ENCODE measurements around the gene TGM6. TPM values are rescaled to one million over a fixed set of nuclear protein-coding genes. Genes with fewer than 3 reads are reported as not detected.
A peak's percentile ranks its signal among the peaks of the same experiment; 100 is the strongest.

Gene TGM6
- total RNA-seq, 1 experiment from 2014 or later, result not detected

DNA sequence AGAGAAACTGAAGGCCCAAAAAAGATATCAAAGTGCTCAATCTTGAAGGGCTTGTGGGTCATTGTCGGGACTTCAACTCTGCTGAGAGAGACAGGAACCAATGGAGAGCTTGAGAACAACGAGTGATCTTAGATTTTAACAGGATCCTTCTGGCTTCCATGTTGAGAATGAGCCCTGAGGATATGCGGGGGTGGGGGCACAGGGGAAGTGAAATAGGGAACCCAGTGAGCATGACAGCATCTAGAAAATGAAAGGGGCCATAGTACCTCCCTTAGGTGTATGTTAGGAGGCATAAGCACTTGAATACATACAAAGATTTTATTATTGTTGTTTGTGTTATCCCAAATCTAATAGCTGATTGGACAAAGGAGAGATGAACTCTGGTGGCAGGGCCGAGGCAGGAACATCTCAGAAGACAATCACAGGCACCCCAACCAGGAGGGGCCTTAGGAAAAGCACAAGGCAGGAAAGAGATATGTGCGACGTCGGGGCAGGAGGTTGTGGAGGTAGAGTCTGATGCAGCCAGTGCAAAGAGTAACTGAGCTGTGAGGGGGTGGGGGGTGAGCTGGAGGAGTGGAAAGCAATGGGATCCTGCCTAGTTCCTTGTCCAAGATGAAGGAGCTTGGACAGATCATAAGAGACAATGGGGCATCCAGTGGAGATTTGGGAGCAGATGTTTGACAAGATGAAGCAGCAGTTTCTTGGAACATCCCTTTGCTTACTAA lies 10.4 kb downstream of the TGM6 start:
- no peak overlapping the region for H3K27ac ChIP-seq (ENCODE audit: insufficient read length, low read depth, low read length)
- no peaks in the 10 kb centered on the region for H3K27me3 ChIP-seq (ENCODE audit: insufficient read depth, low read length)
- H3K79me1 ChIP-seq (ENCODE audit: insufficient read depth, low read depth, low read length, poor library complexity, severe bottlenecking), result no peaks in the 10 kb centered on the region
- no peak overlapping the region for H4K91ac ChIP-seq (ENCODE audit: insufficient read length, low read depth, low read length)
- Mint-ChIP-seq H3K36me3 (ENCODE audit: insufficient read depth in 1 of 3, low read depth in 3 of 3) (no peaks in the 10 kb centered on the region), H3K27me3 (ENCODE audit: low read depth) (peaks cover 7% of the 10 kb centered on the region), H3K4me1 (no peaks in the 10 kb centered on the region), H3K27ac (peak overlapping the region in 1 of 3 experiments; percentile 29; a peak in 2 of 7 replicates), H3K4me3 (no peak overlapping the region), H3K9me3 (no peaks in the 10 kb centered on the region; a peak in 1 of 5 replicates)
- no peak overlapping the region for H3K4ac ChIP-seq (ENCODE audit: low read depth, low read length)
- no peak overlapping the region for H2BK120ac ChIP-seq (ENCODE audit: low read depth, low read length, poor library complexity, severe bottlenecking)
- H3K23ac ChIP-seq (ENCODE audit: insufficient read length, low read depth, low read length), result no peak overlapping the region
- DNase-seq, result no peak
- H3K56ac ChIP-seq (ENCODE audit: insufficient read length, low read depth, low read length), result no peak overlapping the region
- no peak overlapping the region for H2BK5ac ChIP-seq (ENCODE audit: insufficient read length, low read length)
- H3K79me2 ChIP-seq (ENCODE audit: insufficient read depth, low read length), result no peaks in the 10 kb centered on the region
- no peak overlapping the region for H2AK5ac ChIP-seq (ENCODE audit: insufficient read length, low read length)
- no CpG with 5 or more reads among the region's 7 CpGs for WGBS (ENCODE audit: extremely low coverage, insufficient read length, low lambda C conversion rate)
- H3K4me1 ChIP-seq (ENCODE audit: insufficient read depth, low read length), result no peaks in the 10 kb centered on the region
- H3K4me2 ChIP-seq (ENCODE audit: insufficient read depth, insufficient read length, low read length), result no peak overlapping the region
- no peak for TF ChIP-seq CTCF (conservative IDR thresholded peaks at IDR 0.05)
- H3K18ac ChIP-seq (ENCODE audit: insufficient read length, low read depth, low read length), result no peak overlapping the region
- H3K23me2 ChIP-seq (ENCODE audit: insufficient read length, low read depth, low read length, poor library complexity, severe bottlenecking), result no peaks in the 10 kb centered on the region
- no peaks in the 10 kb centered on the region for H4K20me1 ChIP-seq (ENCODE audit: control insufficient read depth, insufficient read depth, insufficient read length)
- no peak overlapping the region for H2AFZ ChIP-seq (ENCODE audit: low read length)
- no peak overlapping the region for H4K5ac ChIP-seq (ENCODE audit: insufficient read length, low read depth, low read length)
- no peak overlapping the region for H4K8ac ChIP-seq (replicated peaks; ENCODE audit: insufficient read length, low read depth, low read length)
- H2BK12ac ChIP-seq (ENCODE audit: insufficient read length, low read depth, low read length), result no peak overlapping the region
- no peak overlapping the region for H3K9ac ChIP-seq (ENCODE audit: extremely low read depth, insufficient read length, low read length)
- H3T11ph ChIP-seq (ENCODE audit: low read length), result no peak overlapping the region
- H3K14ac ChIP-seq (ENCODE audit: insufficient read depth, low read length), result no peak overlapping the region
- no peak overlapping the region for H2BK20ac ChIP-seq (ENCODE audit: low read depth, low read length, poor library complexity, severe bottlenecking)
- H3K9me3 ChIP-seq (ENCODE audit: control insufficient read depth, low read depth, low read length), result no peaks in the 10 kb centered on the region
- H2BK15ac ChIP-seq (ENCODE audit: low read depth, low read length), result no peak overlapping the region

All from H9 (cell line).